AG09319 (cell line): ENCODE data around the gene LRRC15.

ENCODE experiments used
- DNase-seq: peaks from one replicate; pipeline ENCODE4 v3.0.0-alpha.2; 2010; ENCODE audit warnings: low read depth; ENCODE audit errors: extremely low read depth
- CTCF ChIP-seq: IDR thresholded peaks from 2 replicates; pipeline ENCODE4 v1.5.1; 2011; ENCODE audit warnings: low read depth, mild to moderate bottlenecking, inconsistent platforms, low read length, moderate library complexity

LRRC15 gene

GRCh38 chr3:194313560-194314387 is 55.8 kb downstream of the LRRC15 start:
- no peak for DNase-seq
- no peak for TF ChIP-seq CTCF

- DNase-seq, result no peak
- TF ChIP-seq CTCF, result no peak
Measured at GRCh38 chr3:194312743-194313281, 56.7 kb downstream of the LRRC15 start.

- no peak for TF ChIP-seq CTCF
- no peak for DNase-seq
Measured at GRCh38 chr3:194312186-194312742, 57.3 kb downstream of the LRRC15 start.

- TF ChIP-seq CTCF, result no peak
- DNase-seq, result no peak
Measured at GRCh38 chr3:194311000-194311399, 58.5 kb downstream of the LRRC15 start.

- no peak for DNase-seq
- TF ChIP-seq CTCF, result no peak
Measured at GRCh38 chr3:194310060-194310835, 59.3 kb downstream of the LRRC15 start.

- no peak for TF ChIP-seq CTCF
- DNase-seq, result no peak
Measured at GRCh38 chr3:194308601-194309449, 60.7 kb downstream of the LRRC15 start.
